GM15510 (cell line): Measurements from ENCODE around the gene ALPP.

Experiments
- POLR2A ChIP-seq: IDR thresholded peaks from 3 replicates; pipeline ENCODE4 v1.6.1; 2011; ENCODE audit warnings: borderline replicate concordance; ENCODE audit not compliant: insufficient read length; ENCODE audit errors: extremely low read depth

ALPP gene

GRCh38 chr2:232377841-232378734 is 463 bp upstream of the ALPP start:
- TF ChIP-seq POLR2A = no peak

- TF ChIP-seq POLR2A = no peak
These were observed 4.0 kb downstream of the ALPP start for GRCh38 chr2:232382331-232383225.

- no peak for TF ChIP-seq POLR2A
These were observed 5.9 kb downstream of the ALPP start for GRCh38 chr2:232384466-232384865.

GRCh38 chr2:232385660-232386489 is 7.3 kb downstream of the ALPP start:
- no peak for TF ChIP-seq POLR2A

- TF ChIP-seq POLR2A = no peak
These were observed 7.9 kb downstream of the ALPP start for GRCh38 chr2:232386490-232386739.

GRCh38 chr2:232386740-232387450 is 8.3 kb downstream of the ALPP start:
- no peak for TF ChIP-seq POLR2A

- TF ChIP-seq POLR2A = no peak
These were observed 9.1 kb downstream of the ALPP start for GRCh38 chr2:232387451-232388171.

- TF ChIP-seq POLR2A = no peak
These were observed 9.9 kb downstream of the ALPP start for GRCh38 chr2:232388324-232388891.

- no peak for TF ChIP-seq POLR2A
These were observed 10.8 kb downstream of the ALPP start for GRCh38 chr2:232389327-232389726.

GRCh38 chr2:232390661-232391060 is 12.1 kb downstream of the ALPP start:
- TF ChIP-seq POLR2A = no peak

- TF ChIP-seq POLR2A = no peak
These were observed 15.0 kb downstream of the ALPP start for GRCh38 chr2:232393556-232393955.

- TF ChIP-seq POLR2A = no peak
These were observed 17.0 kb downstream of the ALPP start for GRCh38 chr2:232395586-232395985.

- no peak for TF ChIP-seq POLR2A
These were observed 18.1 kb downstream of the ALPP start for GRCh38 chr2:232396683-232397082.
